Skin epidermis (tissue), 12 donors: Measurements from ENCODE around the gene NRARP.

Experiments used
- H3K27ac ChIP-seq, 21 experiments: fragments of 200-600 bp; sonication (generic) in 11 of 21; one replicate each; pipeline ENCODE4 v1.5.0; 2020; ENCODE audit warnings: mild to moderate bottlenecking in 3 of 21, inconsistent platforms in 2 of 21, moderate library complexity in 2 of 21
- H3K4me3 ChIP-seq, 7 experiments: fragments of 200-600 bp; sonication (generic) in 2 of 7; one replicate each; pipeline ENCODE4 v1.5.0; 2020; ENCODE audit warnings: inconsistent platforms in 2 of 7, mild to moderate bottlenecking in 2 of 7, moderate library complexity in 1 of 7

Gene NRARP

DNA sequence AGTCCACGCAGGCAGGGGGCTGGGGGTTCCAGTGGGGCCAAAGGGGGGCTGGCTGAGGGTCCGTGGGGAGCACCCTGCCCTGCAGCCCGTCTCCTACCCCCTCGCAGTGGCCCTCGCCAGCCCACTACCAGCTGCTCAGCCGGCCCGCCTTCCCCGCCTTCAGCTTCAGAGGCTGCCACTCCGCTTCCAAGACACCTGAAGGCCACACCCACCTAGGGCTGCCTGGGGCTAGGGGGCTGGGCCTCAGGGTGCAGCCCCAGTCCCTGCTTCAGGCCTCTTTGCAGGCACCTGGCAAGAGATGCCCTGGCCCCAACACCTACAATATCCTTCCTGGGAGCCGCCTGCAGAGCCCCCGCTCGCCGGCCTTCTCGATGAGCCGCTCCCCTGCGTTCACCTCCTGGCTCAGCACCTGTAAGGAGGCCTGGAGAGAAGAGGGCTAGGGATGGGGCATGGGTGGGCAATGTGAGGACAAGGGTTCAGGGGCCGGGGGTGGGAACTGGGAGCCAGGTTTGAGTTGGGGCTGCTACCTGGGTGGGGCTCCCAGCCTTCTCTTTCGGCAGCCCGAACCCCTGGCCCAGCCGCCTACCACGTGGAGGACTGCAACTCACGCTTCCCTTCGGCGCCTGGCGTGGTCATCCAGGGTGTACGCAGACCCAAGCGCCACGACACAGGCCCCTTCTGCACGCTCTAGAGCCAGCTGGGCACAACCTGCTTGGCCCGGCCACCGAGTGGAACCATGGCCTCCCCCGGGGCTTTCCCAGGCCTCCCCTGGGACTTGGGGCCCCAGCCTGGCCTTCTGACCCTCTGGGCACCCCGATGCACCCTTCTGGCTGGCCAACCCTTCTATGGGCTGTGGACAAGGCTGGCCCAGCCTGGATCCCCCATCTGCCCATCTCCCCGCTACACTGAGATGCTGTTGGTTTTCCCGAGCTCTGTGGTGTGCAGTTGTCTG lies 49.2 kb downstream of the NRARP start:
- no peak overlapping the region for H3K27ac ChIP-seq
- no peak overlapping the region for H3K4me3 ChIP-seq

DNA sequence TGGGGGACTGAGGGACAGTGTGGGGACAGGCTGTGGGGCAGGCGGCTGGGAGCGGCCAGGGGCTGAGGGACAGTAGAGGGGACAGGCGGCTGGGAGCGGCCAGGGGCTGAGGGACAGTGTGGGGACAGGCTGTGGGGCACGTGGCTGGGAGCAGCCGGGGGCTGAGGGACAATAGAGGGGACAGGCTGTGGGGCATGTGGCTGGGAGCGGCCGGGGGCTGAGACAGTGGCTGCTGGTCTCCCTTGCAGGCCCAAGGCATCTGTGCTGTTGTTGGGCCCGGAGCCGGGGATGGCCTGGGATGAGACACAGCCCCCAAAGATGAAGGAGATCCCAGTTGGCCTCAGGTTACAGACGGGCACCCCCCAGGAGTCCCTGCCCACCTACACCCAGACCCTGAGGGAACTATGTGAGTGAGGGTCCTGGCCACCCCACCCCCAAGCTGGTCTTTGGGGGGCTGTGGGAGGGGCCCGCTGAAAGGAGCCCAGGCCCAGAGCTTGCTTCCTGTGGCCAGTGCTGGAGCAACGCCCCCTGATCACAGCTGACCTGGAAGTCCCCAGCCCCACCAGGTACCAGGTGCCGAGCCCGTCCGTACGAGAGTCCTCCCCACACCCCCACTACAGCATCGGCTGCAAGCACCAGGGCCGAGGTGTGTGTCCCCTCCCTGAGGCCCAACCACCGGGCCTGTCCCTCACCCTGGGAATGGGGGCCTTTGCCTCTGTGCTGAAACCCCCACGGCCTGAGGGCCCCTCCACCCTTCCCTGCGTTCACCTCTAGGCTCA lies 50.4 kb downstream of the NRARP start:
- Histone ChIP-seq H3K4me3 (no peak overlapping the region), H3K27ac (no peak overlapping the region)

- Histone ChIP-seq H3K4me3 (no peak within 1 kb of the TSS), H3K27ac (no peak within 1 kb of the TSS)
These were observed 50.9 kb downstream of the NRARP start, which contains the start of gene STPG3 for GRCh38 chr9:137251194-137251461. STPG3 (plus strand) TSS chr9:137251286; CDS start chr9:137251287, 1 bp downstream.

GRCh38 chr9:137250329-137251193 lies 51.5 kb downstream of the NRARP start:
- no peak overlapping the region for H3K27ac ChIP-seq
- no peak overlapping the region for H3K4me3 ChIP-seq
